Measurements from ENCODE around the gene STARD3. TPM values are rescaled to one million over a fixed set of nuclear protein-coding genes. Genes with fewer than 3 reads are reported as not detected.

The STARD3 gene
- total RNA-seq, 6 donors from 2014 or later, result 27.5 to 315 (median 84.1) TPM

DNA sequence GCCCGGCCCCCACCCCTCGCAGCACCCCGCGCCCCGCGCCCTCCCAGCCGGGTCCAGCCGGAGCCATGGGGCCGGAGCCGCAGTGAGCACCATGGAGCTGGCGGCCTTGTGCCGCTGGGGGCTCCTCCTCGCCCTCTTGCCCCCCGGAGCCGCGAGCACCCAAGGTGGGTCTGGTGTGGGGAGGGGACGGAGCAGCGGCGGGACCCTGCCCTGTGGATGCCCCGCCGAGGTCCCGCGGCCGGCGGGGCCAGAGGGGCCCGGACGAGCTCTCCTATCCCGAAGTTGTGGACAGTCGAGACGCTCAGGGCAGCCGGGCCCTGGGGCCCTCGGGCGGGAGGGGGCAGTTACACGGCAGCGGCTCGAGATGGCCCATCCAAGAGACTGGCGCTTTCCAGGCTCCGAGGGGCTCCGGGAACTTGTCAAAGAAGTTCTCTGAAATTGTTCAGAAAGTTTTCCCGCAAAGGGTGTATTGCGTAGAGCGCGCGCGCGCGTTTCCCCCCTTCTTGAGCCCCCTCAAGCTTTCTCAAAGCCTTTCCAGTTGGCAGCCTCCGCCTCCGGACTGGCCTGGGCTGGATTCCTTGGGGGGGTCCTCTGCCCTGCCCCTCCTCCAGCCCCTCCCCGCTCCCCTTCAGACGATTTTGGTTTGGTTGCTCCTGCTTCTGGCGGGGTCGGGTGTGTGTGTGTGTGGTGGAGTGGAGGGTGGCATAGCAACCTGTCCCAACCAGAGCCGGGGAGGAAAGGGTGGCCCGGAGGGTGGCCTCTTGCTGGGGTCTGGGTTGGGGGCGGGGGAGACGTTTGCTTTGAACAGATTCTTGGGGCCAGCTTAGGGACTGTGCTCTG lies 63.4 kb downstream of the STARD3 start:
- Histone ChIP-seq H3K27ac (peak overlapping the region; percentile 86 to 91 (median 88)), H3K4me3 (peak overlapping the region; percentile 65 to 94 (median 88)), H3K9me3 (no peaks in the 10 kb centered on the region), H3K27me3 (no peaks in the 10 kb centered on the region), H3K36me3 (no peaks in the 10 kb centered on the region), H3K4me1 (peaks cover 13 to 54% (median 38%) of the 10 kb centered on the region in 4 donors)
- WGBS, 2 donors, result 2 to 5% methylated on average over 26 to 45 of the region's 57 CpGs
- DNase-seq (peak in 1 of 2 donors; percentile 88), ATAC-seq (ENCODE audit: low FRiP score in 2 of 2) (peak; percentile 35 to 67)
- TF ChIP-seq POLR2AphosphoS5 (IDR thresholded peaks at IDR 0.05) (no peak), POLR2A (IDR thresholded peaks at IDR 0.05) (no peak), EP300 (IDR thresholded peaks at IDR 0.05) (no peak)
- TF ChIP-seq, protein P1, sequence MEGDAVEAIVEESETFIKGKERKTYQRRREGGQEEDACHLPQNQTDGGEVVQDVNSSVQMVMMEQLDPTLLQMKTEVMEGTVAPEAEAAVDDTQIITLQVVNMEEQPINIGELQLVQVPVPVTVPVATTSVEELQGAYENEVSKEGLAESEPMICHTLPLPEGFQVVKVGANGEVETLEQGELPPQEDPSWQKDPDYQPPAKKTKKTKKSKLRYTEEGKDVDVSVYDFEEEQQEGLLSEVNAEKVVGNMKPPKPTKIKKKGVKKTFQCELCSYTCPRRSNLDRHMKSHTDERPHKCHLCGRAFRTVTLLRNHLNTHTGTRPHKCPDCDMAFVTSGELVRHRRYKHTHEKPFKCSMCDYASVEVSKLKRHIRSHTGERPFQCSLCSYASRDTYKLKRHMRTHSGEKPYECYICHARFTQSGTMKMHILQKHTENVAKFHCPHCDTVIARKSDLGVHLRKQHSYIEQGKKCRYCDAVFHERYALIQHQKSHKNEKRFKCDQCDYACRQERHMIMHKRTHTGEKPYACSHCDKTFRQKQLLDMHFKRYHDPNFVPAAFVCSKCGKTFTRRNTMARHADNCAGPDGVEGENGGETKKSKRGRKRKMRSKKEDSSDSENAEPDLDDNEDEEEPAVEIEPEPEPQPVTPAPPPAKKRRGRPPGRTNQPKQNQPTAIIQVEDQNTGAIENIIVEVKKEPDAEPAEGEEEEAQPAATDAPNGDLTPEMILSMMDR (IDR thresholded peaks at IDR 0.05), result no peak

- peak overlapping the region; percentile 65 to 94 (median 88) for H3K4me3 ChIP-seq
- peaks cover 13 to 59% (median 42%) of the 10 kb centered on the region in 4 donors for H3K4me1 ChIP-seq
- no peaks in the 10 kb centered on the region for H3K9me3 ChIP-seq
- H3K27me3 ChIP-seq, result no peaks in the 10 kb centered on the region
- no peak for DNase-seq
- 54 to 61% methylated on average over 7 to 10 of the region's 10 CpGs for WGBS, 2 donors
- ATAC-seq (ENCODE audit: low FRiP score in 2 of 2), result no peak
- TF ChIP-seq POLR2AphosphoS5 (IDR thresholded peaks at IDR 0.05), result no peak
- TF ChIP-seq, protein P1 (IDR thresholded peaks at IDR 0.05), result no peak
- TF ChIP-seq POLR2A (IDR thresholded peaks at IDR 0.05), result no peak
- TF ChIP-seq EP300 (IDR thresholded peaks at IDR 0.05), result no peak
- H3K36me3 ChIP-seq, result no peaks in the 10 kb centered on the region
- H3K27ac ChIP-seq, result peak overlapping the region in 2 of 4 donors; percentile 86 to 89
Measured at GRCh38 chr17:39701012-39701783, 64.3 kb downstream of the STARD3 start.

- WGBS, 2 donors, result 74 to 80% methylated on average over 3 to 4 of the region's 4 CpGs
Measured at GRCh38 chr17:39701784-39702422, 65.0 kb downstream of the STARD3 start.

More at GRCh38 chr17:39701784-39702422, 65.0 kb downstream of the STARD3 start:
- Histone ChIP-seq H3K36me3 (peaks cover 0 to 2% (median 0%) of the 10 kb centered on the region in 4 donors), H3K27ac (peak overlapping the region in 2 of 4 donors; percentile 29 to 89), H3K9me3 (no peaks in the 10 kb centered on the region), H3K4me3 (peak overlapping the region in 2 of 4 donors; percentile 91 to 94), H3K4me1 (peaks cover 19 to 66% (median 49%) of the 10 kb centered on the region in 4 donors), H3K27me3 (no peaks in the 10 kb centered on the region)
- TF ChIP-seq POLR2A (IDR thresholded peaks at IDR 0.05) (no peak), EP300 (IDR thresholded peaks at IDR 0.05) (no peak), POLR2AphosphoS5 (IDR thresholded peaks at IDR 0.05) (no peak)
- TF ChIP-seq, protein P1 (IDR thresholded peaks at IDR 0.05), result no peak
- no peak for ATAC-seq (ENCODE audit: low FRiP score in 2 of 2)
- DNase-seq, result no peak

Measured in upper lobe of left lung (tissue), 6 donors.